HG02759 (cell line): ENCODE results near the gene PLAGL2.

Source experiments
- ATAC-seq: cut with Tn5 transposase; IDR thresholded peaks from one replicate; pipeline ENCODE4 v1.9.1; 2021; ENCODE audit warnings: mild to moderate bottlenecking, moderate library complexity; ENCODE audit not compliant: unreplicated experiment

Gene PLAGL2

GRCh38 chr20:32153771-32154170 is 53.8 kb downstream of the PLAGL2 start:
- ATAC-seq, result no peak

GRCh38 chr20:32153156-32153665 is 54.3 kb downstream of the PLAGL2 start:
- no peak for ATAC-seq

- ATAC-seq, result no peak
Measured at GRCh38 chr20:32152421-32153155, 55.0 kb downstream of the PLAGL2 start.

- no peak for ATAC-seq
Measured at GRCh38 chr20:32150291-32150848, 57.2 kb downstream of the PLAGL2 start.

GRCh38 chr20:32149566-32150170 is 57.9 kb downstream of the PLAGL2 start:
- no peak for ATAC-seq

GRCh38 chr20:32144898-32145662 is 62.5 kb downstream of the PLAGL2 start:
- no peak for ATAC-seq

GRCh38 chr20:32142991-32143390 is 64.6 kb downstream of the PLAGL2 start:
- ATAC-seq, result no peak
